CD1c-positive myeloid dendritic cell (primary cell): ENCODE measurements around the gene HAGH.
A peak's percentile ranks its signal among the peaks of the same experiment; 100 is the strongest.
"Not testable (repeated sequence)": the region's sequence is repeated elsewhere in the genome, so short reads cannot be mapped to it uniquely, and the experiment has no call there.

Experiments
- DNase-seq: peaks from one replicate; pipeline ENCODE4 v3.0.0-alpha.2; 2016; ENCODE audit errors: extremely low spot score

HAGH gene

DNA sequence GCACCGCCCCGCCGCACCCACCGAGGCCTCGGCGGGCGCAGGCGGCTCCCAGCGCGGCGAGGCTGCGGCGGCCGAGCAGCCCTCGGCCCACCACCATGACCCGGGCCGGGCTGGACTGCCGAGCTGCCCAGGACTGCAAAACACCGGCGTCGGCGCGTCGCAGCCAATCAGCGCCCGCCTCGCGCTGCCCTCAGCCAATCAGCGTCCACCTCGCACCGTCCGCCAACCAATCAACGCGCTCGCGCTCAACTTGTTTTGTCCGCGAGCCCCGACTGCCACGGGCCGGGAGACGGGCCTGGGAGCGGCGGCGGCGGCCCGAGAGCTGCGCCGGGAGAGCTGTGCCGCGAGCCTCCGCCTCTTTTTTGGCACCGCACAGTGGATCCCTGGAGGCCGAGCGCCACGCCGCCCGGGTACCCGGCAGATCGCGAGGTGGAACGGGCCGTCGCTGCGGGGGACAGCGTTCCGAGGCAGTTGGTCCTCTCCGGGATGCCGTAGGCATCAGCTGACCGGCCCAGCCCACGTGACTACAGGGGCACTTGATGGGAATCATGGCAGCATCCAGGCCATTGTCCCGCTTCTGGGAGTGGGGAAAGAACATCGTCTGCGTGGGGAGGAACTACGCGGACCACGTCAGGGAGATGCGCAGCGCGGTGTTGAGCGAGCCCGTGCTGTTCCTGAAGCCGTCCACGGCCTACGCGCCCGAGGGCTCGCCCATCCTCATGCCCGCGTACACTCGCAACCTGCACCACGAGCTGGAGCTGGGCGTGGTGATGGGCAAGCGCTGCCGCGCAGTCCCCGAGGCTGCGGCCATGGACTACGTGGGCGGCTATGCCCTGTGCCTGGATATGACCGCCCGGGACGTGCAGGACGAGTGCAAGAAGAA lies at the start of gene HAGH, which contains the start of gene FAHD1:
Gene HAGH, minus strand, starts transcription at position 135 of the 883 bp plus-strand sequence. Its CDS starts 38 bp downstream, at position 97.
Gene FAHD1, plus strand, starts transcription at position 516 of the 883 bp plus-strand sequence. Its CDS starts 33 bp downstream, at position 549.
- peak; percentile 97 for DNase-seq

DNA sequence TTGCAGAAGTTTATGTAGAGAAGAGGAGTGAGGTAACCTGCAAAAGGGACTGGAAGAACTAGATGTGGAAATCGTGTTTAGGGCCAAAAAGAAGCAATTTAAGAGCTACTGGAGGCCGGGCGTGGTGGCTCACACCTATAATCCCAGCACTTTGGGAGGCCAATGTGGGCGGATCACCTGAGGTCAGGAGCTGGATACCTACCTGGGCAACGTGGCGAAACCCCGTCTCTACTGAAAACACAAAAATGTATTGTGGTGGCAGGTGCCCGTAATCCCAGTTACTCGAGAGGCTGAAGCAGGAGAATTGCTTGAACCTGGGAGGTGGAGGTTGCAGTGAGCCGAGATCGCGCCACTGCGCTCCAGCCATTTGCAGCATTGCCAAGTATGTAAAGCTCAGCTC lies 49.4 kb upstream of the HAGH start:
- not testable (repeated sequence) for DNase-seq

DNA sequence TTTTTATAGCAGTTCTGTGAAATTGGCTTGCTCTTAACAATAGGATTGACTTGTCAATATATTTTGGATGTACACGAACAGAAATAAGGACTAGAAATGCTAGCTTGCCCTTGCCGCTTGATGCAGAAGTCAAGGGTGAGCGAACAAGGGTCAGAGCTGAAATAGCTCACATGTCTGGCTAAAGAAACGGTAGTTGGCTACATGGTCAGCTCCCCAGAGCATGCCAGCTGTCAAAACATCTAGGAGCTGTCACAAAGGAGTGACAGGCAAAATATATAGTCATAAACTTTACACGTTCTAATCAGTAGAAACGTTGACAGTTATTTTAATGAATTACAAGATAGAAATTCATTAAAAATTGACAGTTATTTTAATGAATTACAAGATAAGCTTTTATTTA lies 48.2 kb upstream of the HAGH start:
- DNase-seq: no peak

DNA sequence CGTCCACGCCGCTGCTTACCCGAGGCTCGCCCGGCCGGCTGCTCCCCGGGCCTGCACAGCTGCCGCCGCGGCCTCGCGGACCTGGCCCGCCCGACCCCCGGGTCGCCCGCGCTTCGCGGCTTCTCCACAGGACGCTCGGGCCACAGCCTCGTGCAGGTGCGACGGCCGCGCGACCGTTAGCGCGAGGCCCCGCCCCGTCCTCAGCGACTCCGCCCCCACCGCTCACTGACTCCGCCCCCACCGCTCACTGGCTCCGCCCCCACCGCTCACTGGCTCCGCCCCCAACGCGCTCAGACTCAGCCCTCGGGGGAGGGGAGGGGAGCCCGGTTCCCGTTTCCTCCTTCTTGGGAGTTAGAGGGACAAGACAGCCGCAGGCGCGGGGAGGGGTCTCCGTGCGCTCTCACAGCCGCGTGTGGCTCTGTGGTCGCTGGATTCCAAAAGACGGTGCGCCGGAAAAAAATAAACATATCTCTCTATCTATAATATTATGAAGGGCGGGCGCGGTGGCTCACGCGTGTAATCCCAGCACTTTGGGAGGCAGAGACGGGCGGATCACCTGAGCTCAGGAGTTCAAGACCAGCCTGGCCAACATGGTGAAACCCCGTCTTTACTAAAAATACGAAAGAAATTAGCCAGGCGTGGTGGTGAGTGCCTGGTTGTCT lies 45.5 kb upstream of the HAGH start, which contains the start of gene MEIOB:
Gene MEIOB, minus strand, starts transcription at position 191 of the 662 bp plus-strand sequence. CDS start 3,989 bp downstream, outside the sequence.
- DNase-seq: peak; percentile 62

DNA sequence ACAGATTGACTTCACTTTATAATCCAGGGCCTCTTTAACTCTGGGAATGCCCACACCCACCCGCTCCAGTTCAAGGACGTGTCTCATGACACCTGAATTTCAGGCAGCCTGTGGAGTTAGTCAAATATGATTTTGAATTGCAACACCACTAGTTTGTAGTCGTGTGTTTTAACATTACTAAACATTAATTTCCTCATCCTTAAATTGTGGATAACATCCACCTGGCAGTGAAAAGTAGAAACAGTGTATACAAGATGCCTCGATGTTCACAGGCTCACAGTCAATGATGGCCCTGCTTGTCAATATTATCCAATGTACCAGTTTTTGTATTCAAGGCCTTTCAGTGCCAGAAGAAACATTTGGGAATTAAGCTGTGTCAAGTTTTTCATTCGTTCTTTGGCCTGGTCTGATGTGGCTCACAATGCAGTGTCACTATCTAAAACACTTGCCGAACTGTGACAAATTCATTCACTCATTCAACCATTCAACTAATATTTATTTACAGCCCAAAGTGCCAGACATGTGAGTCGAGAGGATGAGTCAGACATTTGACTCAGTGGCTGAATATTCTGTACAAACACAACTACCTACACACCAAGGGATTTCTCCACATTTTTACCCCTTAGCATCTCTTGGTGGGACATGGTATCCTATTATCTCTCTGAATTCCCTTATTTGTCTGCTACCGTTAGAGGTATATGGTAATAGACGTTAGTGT lies 43.9 kb upstream of the HAGH start:
- DNase-seq: no peak

DNA sequence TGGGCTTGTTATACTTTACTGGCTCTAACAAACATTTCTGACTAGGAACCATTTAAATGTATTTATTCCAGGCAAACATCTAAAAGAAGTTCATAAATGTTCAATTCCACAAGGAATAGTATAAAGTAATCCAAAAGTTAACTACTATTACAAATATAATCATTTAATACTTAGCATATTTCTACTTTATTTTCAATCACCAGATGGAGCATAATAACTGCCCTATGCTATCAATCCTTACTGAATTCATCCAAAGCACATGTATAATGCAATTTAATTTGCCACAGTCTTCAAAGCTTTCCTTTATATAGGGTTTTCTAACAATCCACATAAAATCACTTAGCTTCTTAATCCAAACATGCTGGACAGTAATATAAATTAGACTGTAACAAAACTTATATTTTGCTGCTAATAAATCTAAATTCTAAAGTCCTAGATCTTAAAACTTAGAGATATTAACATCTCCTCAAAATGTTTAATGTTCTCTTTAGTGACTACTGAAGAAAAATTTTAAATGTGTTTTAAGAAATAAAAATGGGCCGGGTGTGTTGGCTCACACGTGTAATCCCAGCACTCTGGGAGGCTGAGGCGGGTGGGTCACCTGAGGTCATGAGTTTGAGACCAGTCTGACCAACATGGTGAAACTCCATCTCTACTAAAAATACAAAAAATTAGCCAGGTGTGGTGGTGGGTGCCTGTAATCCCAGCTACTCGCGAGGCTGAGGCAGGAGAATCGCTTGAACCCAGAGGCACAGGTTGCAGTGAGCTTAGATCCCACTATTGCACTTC lies 39.5 kb upstream of the HAGH start:
- DNase-seq: no peak

DNA sequence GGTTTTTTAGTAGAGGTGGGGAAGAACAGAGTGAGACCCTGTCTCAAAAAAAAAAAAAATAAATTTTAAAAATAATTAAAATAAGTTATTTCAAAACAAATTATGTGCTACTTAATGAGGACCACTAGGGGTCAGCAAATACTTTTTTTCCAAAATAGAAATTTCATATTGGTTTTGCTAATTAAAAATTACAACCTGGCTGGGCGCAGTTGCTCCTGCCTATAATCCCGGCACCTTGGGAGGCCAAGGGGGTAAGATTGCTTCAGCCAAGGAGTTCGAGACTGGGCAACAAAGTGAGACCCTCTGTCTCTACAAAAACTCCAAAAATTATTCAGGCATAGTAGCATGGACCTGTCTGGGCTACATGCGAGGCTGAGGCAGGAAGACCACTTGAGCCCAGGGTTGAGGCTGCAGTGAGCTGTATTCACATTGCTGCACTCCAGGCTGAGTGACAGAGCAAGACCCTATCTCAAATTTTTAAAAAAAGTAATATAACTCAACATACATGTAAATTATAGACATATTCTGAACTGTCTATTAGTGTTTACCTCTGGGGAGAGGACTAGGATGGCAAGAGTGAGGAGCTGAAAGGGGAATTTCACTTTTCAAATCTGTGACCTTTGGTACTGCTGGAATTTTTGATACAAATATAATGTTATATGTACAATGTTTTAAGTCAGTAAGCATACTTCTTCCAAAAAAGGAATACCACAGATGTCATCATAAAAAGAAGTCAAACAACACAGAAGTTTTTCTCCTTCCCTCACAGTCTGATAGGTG lies 37.2 kb upstream of the HAGH start:
- DNase-seq: peak; percentile 62

DNA sequence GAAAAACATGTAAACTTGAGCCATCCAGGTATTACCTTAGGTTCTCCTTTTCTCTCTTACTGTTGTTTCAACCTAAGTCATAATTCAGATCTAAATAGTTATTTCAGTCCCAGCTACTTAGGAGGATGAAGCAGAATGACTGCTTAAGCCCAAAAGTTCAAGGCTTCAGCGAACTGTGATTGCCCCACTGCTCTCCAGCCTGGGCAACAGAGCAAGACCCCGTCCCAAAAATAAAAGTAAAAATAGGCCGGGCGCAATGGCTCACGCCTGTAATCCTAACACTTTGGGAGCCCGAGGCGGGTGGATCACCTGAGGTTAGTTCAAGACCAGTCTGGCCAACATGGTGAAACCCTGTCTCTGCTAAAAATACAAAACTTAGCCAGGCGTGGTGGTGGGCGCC lies 35.8 kb upstream of the HAGH start:
- DNase-seq: no peak

DNA sequence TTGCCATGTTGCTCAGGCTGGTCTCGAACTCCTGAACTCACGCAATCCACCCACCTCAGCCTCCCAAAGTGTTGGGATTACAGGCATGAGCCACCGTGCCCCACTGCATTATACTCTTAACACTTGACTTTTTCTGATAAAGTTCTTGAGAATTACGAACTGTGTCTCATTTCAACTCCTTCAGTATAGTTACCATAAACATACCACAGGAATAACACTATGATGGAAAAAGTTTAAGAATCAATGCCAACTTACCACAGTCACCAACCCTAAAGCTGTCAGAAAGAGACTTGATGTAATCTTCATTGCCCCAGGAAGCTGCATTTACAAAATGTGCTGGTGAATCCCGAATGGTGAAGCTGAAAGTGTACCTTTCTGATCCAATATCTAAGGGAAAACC lies 35.1 kb upstream of the HAGH start:
- no peak for DNase-seq

DNA sequence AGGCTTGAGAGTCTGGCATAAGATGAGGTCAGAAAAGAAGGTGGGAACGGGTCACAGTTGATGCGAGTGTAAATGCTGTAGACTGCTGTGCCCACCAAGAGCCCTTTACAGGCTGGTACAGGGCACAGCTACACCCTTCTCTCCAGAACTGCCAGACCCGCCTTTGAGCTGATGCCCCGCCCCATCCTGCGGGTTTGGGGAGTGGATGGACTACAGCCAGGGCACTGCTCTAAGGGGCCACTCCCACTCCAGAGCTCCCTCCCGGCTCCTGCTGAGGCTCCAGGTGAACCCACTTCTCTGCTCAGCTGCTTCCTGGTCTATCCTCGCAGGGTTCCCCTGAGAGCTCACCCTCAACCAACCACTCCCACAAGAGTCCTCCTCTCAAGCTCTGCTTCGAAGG lies 33.0 kb upstream of the HAGH start:
- no peak for DNase-seq

DNA sequence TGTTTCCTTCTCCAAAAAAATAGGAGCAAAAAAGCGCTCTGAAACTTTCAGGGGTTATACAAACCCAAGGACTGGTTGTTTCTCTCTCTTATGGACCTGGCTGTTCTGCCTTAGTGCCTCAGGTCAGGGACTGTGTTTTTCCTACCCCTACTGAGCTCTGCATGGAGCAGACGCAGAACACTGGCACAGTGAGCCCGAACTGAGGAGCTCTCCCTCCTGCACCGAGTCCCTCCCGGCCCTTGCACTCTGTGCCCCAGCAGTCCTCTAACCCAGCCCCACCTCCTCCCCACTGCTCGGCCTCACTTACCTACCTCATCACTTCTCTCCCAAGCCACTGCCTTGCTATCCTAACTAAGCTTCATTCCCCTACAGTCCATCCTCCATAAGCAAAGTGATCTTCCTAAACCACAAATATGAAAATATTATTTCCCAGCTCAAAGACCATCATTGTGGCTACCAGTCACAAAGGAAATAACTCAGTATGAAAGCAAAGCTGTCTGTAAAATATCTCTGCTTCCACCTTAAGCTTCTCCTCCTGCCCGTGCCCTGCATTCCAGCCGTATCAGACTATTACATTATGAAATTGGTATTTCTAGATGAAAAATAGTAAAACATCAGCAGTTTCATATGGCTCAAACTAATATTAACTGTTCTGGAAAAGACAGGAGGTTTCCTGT lies 31.7 kb upstream of the HAGH start:
- no peak for DNase-seq

DNA sequence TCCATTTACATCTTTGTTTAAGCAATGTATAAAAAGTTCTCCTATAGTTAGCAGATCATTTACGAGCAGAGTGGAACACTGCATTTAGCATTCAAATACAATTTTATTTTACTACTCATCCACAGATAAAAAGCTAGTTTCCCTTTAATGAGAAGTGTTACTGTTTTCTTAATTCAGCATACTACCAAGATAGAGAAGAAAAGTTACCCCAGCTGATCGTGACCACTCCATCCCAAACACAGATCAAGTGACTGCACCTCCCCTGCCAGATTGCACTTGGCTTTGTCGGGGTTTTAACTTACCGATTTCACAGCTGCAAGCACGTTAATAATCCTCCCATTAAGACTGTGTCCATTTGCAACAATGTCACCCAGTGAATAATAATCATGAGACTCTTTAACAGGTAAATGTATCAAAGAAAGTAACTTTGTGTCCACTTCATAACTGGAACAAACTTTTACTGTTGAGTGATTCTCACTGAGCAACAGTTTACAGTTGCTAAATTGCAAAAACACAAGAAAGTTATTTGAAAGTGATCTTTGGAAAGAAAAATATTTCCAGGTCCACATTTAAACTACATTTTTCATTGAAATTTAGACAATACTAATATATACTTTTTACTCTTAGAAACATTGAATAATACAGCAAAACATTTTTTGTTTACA lies 30.9 kb upstream of the HAGH start:
- no peak for DNase-seq

DNA sequence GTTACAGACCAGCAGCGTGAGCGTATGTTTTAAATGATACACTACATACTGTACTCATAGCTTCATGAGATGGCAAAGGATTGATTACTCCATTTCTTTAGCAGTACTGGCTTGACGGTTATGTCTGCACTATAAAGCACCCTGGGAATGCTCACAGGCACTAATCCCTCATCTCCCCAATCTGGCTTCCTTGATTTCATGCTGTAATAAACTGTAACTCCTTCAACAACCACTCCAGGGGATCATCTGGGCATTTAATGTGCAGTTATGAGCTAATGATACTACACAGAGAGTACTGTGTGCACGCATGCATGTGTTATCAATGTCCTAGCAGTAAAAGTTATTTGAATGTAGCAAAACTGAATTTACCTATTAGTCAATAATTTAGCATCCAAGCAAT lies 25.2 kb upstream of the HAGH start:
- DNase-seq: no peak

DNA sequence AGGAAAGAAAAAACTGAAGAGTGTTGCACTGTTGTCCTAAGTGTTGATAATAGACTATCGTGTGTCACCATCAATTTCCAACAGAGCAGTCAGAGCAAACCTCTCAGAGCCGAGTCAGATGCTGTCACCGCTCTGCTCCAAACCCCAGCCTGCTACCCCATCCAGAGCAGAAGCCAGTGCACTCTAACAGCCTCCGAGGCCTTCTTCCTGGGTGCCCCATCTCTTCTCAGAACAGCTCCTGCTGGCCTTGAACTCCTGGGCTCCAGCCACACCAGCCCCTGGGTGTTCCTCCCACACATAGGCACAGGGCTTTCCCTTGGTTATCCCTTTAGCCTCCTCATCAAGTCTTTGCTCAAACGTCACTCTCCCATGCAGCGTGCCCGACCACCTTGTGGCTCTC lies 24.4 kb upstream of the HAGH start:
- no peak for DNase-seq

DNA sequence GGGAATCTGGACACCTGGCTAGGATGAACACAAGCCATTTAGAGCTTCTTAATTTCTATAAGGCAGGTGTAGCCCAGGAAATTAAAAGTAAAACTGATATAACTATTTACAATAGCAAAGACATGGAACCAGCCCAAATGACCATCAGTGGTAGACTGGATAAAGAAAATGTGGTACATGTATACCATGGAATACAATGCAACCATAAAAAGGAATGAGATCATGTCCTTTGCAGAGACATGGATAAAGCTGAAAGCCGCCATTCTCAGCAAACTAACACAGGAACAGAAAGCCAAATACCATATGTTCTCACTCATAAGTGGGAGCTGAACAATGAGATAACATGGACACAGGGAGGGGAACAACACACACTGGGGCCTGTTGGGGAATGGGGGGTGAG lies 19.8 kb upstream of the HAGH start:
- DNase-seq: no peak

DNA sequence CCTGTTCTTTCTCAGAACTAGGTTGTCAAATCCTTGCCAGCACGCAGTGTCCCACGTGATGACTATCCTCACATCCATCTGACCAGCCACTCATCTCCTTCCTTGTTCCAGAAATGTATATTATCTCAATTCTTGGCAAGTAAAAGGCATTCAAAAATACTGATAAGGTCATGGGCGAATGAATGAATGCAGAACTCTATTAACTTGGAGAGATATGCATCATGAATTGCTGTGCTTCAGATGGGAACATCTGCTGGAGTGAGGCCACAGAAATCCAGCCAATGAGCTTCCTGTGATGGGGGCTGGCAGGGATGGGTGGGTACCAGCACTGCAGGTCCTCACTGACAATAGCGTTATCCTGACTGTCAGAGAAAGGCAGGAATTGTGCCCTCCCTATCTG lies 19.4 kb upstream of the HAGH start:
- DNase-seq: no peak

DNA sequence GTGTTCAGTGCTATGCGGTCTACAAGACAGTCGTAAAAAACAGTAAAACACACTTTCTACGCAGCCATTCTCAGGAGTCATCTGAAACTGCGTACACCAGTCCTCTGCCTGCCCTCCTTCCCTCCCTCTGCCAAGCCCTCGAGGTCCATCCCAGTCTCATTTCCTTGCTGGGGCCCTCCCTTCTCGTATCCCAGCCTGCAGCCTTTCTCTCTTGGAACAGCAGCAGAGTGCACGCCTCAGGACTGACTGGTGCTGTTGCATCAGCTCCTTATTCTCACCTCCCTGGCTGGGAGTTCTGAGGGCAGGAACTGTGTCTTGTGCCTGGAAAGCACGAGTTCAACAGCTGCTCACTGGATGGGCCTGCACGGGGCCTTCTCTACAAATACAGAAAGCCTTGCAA lies 12.9 kb upstream of the HAGH start:
- DNase-seq: no peak

DNA sequence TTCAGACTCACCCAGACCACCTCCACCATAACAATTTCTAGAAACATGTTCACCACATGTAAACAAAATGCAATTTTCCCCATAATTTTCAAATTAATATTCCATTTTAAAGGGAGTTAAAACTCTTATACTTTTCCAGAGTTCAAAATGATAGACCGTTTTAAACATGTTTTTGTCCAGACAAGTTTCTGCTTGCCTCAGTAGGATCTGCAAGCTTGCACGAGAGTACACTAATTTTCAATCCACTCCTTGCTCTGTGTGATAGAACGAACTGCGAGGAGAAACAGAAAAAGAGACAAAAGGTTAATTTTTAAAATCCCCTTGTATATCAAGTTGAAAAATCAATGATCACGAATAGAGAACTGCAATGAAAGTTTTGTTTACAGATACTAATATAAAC lies 7.5 kb upstream of the HAGH start:
- DNase-seq: no peak

DNA sequence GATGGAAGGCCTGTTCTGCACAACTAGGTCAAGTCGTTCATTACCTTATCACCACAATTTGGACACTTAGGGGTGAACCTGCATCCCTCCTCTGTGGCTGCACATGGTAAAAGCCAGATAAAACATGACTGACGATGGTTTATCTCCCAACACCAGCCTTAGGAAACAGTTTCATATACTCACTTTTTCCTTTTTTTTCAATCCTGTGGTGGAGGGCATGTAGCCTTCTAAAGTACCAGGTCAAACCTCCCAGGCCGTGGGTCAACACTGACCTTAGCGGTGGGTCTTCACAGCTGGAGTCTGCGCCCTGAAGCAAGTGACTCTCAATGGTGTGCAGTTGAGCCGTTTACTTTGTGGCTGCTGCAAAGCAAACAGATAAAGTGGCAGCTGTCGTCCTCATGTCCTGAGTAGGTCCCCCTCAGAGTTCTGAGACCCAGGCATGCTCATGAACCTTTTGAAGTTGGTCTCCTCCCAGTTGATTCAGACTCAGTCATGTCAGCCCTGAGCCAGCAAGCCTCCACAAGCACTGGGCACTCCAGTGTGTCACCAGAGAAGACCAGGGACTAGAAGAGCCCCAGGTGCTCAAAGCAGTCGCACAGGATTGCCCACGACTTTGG lies 6.3 kb upstream of the HAGH start:
- DNase-seq: no peak
